CD4-positive, alpha-beta T cell treated with Interferon gamma for 1 hour (primary cell): ENCODE measurements around the gene EBF3.

Experiments used
- DNase-seq: peaks from one replicate; pipeline ENCODE4 v3.0.0-alpha.2; 2020

EBF3 gene

DNA sequence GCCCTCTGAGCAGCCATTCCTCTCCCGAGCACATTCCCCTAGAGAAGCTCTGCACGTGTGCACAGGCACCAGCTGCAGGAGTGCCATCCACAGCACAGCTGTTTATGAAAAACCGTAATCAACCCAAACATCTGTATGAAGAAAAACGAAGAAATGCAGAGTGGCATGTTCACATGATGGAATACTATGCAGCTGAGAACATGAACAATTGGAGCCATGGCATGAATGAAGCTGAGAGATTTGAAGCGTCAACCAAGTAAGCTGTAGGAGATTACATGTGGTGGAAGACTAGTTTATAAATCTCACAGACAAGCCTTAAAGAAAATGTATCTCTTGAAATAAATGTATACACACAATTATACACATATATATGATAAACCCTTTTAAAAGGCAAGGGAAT lies 176.5 kb downstream of the EBF3 start:
- DNase-seq = no peak

DNA sequence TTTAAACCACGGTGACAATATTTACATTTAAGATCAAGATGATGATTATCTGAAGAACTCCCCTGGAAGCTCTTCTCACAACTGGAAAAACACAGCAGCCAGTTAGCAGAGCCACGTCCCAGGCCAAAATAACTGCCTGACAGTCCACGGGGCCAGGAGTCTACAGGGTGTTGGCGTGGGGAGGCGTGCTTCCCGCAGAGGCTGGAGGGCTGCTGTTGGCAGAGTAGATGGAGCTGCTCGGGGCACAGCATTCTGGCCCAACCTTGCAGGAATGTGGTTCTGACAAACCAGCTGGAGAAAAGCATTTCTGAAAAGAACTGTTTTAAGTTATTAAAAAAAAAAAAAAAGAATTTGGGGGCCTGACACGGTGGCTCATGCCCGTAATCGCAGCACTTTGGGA lies 177.9 kb downstream of the EBF3 start:
- DNase-seq = no peak

DNA sequence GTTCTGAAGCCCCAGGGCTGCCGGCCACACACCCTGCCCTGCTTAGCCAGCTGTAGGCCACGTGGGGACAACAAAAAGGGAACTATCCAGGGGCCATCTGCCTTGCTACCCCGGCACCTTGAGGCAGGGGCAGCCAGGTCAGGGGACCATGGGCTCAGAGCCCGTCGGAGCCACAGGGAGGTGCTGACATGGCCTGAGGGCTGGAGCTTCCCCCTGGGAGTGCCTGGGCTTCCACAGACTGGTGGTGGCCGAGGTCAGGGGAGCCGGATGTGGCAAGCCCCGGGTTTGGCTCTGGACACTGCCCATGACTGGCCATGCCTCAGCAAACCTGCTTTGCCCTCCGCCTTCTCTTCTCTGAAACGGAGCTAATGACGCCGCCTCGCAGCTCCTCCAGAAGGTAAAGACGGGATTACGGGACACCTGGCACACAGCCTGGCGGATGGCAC lies 178.5 kb downstream of the EBF3 start:
- no peak for DNase-seq
